Activated CD8-positive, alpha-beta memory T cell treated with anti-CD3 and anti-CD28 coated beads, Interleukin-2, amount 50 U/mL, for 1 hour (primary cell): Measurements from ENCODE around the gene LDB2.

Experiments used
- DNase-seq: peaks from one replicate; pipeline ENCODE4 v3.0.0-alpha.2; 2020; ENCODE audit errors: extremely low read depth

Gene LDB2

GRCh38 chr4:16757080-16757521 is 141.3 kb downstream of the LDB2 start:
- no peak for DNase-seq

- no peak for DNase-seq
Measured at GRCh38 chr4:16754104-16754503, 144.3 kb downstream of the LDB2 start.

- no peak for DNase-seq
Measured at GRCh38 chr4:16752150-16752549, 146.3 kb downstream of the LDB2 start.

GRCh38 chr4:16750882-16751642 is 147.4 kb downstream of the LDB2 start:
- DNase-seq, result no peak

- no peak for DNase-seq
Measured at GRCh38 chr4:16750216-16750615, 148.2 kb downstream of the LDB2 start.

GRCh38 chr4:16745887-16746286 is 152.6 kb downstream of the LDB2 start:
- no peak for DNase-seq

GRCh38 chr4:16745009-16745635 is 153.3 kb downstream of the LDB2 start:
- DNase-seq, result no peak

- DNase-seq, result no peak
Measured at GRCh38 chr4:16741287-16741686, 157.2 kb downstream of the LDB2 start.

GRCh38 chr4:16739997-16740624 is 158.3 kb downstream of the LDB2 start:
- no peak for DNase-seq

GRCh38 chr4:16738558-16738957 is 159.9 kb downstream of the LDB2 start:
- no peak for DNase-seq

GRCh38 chr4:16733509-16733908 is 164.9 kb downstream of the LDB2 start:
- DNase-seq, result no peak

- no peak for DNase-seq
Measured at GRCh38 chr4:16732741-16733140, 165.7 kb downstream of the LDB2 start.

GRCh38 chr4:16731776-16732380 is 166.6 kb downstream of the LDB2 start:
- no peak for DNase-seq

- DNase-seq, result no peak
Measured at GRCh38 chr4:16730522-16731205, 167.8 kb downstream of the LDB2 start.

GRCh38 chr4:16729336-16729735 is 169.1 kb downstream of the LDB2 start:
- DNase-seq, result no peak

GRCh38 chr4:16728849-16729248 is 169.6 kb downstream of the LDB2 start:
- DNase-seq, result no peak

GRCh38 chr4:16728111-16728510 is 170.3 kb downstream of the LDB2 start:
- DNase-seq, result no peak

GRCh38 chr4:16727218-16727617 is 171.2 kb downstream of the LDB2 start:
- no peak for DNase-seq

- no peak for DNase-seq
Measured at GRCh38 chr4:16726368-16727050, 171.9 kb downstream of the LDB2 start.

GRCh38 chr4:16725252-16725651 is 173.2 kb downstream of the LDB2 start:
- DNase-seq, result no peak

GRCh38 chr4:16722416-16722815 is 176.0 kb downstream of the LDB2 start:
- no peak for DNase-seq
